GM12891 (cell line): ENCODE results near the gene AIFM2.

ENCODE experiments used
- POLR2A ChIP-seq: IDR thresholded peaks from 2 replicates; pipeline ENCODE4 v1.6.1; 2011; ENCODE audit warnings: low read depth, low read length, control low read depth
- POLR2AphosphoS5 ChIP-seq: IDR thresholded peaks from 2 replicates; pipeline ENCODE4 v1.6.1; 2011; ENCODE audit warnings: low read depth, low read length, control low read depth
- POU2F2 ChIP-seq: IDR thresholded peaks from 2 replicates; pipeline ENCODE4 v1.6.1; 2011; ENCODE audit warnings: low read depth, mild to moderate bottlenecking, control low read depth, low read length, moderate library complexity
- TAF1 ChIP-seq: IDR thresholded peaks from 2 replicates; pipeline ENCODE4 v1.6.1; 2011; ENCODE audit warnings: low read depth, low read length, control low read depth

- TF ChIP-seq POU2F2 (no peak), POLR2AphosphoS5 (no peak), POLR2A (no peak), TAF1 (no peak)
Measured at GRCh38 chr10:70120417-70120816, 12.2 kb downstream of the AIFM2 start.
